HFFc6 (cell line): ENCODE measurements around the gene SEZ6. TPM values are rescaled to one million over a fixed set of nuclear protein-coding genes. Genes with fewer than 3 reads are reported as not detected.

Experiments
- DNase-seq: peaks from one replicate; pipeline ENCODE4 v3.0.0-alpha.2; 2018
- H3K27ac Mint-ChIP-seq: 2 replicates; pipeline ENCODE4 v1.8.0; 2020; ENCODE audit warnings: mild to moderate bottlenecking, mixed read lengths
- H3K27me3 Mint-ChIP-seq: 2 replicates; pipeline ENCODE4 v1.8.0; 2021; ENCODE audit warnings: mild to moderate bottlenecking, moderate library complexity, mixed read lengths; ENCODE audit not compliant: insufficient read depth
- H3K36me3 Mint-ChIP-seq: 2 replicates; pipeline ENCODE4 v1.8.0; 2021; ENCODE audit warnings: low read depth, mixed read lengths
- H3K4me1 Mint-ChIP-seq: 2 replicates; pipeline ENCODE4 v1.8.0; 2020; ENCODE audit warnings: low read depth, mixed read lengths
- H3K4me3 Mint-ChIP-seq: 2 replicates; pipeline ENCODE4 v1.8.0; 2020; ENCODE audit warnings: mild to moderate bottlenecking, moderate library complexity, mixed read lengths
- H3K9me3 Mint-ChIP-seq: 2 replicates; pipeline ENCODE4 v1.8.0; 2020; ENCODE audit warnings: mild to moderate bottlenecking, mixed read lengths
- CTCF ChIP-seq: fragments of 200-600 bp; sonication (generic); IDR thresholded peaks from 2 replicates; pipeline ENCODE4 v1.5.0; 2021; ENCODE audit warnings: antibody characterized with exemption, mild to moderate bottlenecking
- total RNA-seq, 6 experiments: library from RNA; stranded (reverse); fragmentation: NEBNext Ultra II Directional; extraction: Animal tissue kit (Norgen Biotek cat#: 25700); gene quantifications; 2 replicates in 1 of 6; 3 replicates in 5 of 6; pipeline ENCODE4 v1.2.3, GENCODE V29; 2021

SEZ6 gene
- total RNA-seq, 6 experiments from 2014 or later, result not detected

- H3K4me1 Mint-ChIP-seq, result peaks cover 18% of the 10 kb centered on the region
- no peak for DNase-seq
- H3K4me3 Mint-ChIP-seq, result no peak overlapping the region
- H3K27me3 Mint-ChIP-seq, result peaks cover 54% of the 10 kb centered on the region
- H3K9me3 Mint-ChIP-seq, result no peaks in the 10 kb centered on the region
- no peak for TF ChIP-seq CTCF
- no peaks in the 10 kb centered on the region for H3K36me3 Mint-ChIP-seq
- no peak overlapping the region for H3K27ac Mint-ChIP-seq
Observed at GRCh38 chr17:29049541-29050145, 43.8 kb upstream of the SEZ6 start.

DNA sequence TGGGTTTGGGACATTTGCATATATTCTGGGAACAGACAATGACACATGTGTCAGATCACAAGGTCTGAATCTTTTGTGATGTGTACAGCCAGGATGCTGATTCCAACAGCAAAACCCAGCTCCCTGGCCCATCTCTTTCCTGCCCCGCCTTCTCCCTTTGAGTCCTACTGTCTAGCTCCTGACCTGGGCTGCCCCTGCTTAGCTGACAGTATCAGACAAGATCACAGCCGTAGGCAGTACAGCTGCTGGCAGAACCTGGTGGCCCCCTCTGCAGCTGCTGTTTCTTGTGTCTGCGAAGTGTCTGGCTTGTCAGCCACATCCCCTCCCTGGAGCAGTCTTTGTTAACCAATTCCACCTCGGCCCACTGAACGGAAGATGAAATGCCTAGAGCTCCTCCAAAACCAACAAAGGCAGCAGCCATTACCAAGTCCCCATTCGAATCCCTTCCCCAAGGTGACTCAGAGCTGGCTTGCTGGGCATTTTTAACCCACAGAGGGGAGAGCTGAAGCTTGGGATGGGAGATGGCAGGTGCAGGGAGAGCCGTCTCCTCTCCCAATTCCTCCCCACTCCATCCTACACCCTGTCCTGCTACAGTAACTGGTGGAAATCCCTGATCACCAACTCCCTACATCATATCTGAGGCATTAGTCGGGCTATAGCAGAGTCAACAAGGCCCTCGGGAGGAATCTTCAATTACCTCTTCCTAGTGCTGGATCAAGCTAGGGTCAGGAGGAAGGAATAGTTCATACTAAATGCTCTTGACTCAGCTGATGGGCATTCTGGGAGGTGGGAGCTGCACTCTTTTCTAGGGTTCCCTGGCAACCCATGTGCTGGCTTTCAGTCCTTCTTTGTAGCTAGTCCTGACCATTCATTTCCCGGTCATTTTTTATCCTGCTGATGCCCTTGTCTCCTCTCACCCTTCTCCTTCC is 42.9 kb upstream of the SEZ6 start:
- Mint-ChIP-seq H3K4me3 (no peak overlapping the region), H3K36me3 (no peaks in the 10 kb centered on the region), H3K9me3 (no peaks in the 10 kb centered on the region), H3K27me3 (peaks cover 54% of the 10 kb centered on the region), H3K27ac (peak overlapping the region; percentile 37; the same call in 1 of the 2 replicates), H3K4me1 (peaks cover 18% of the 10 kb centered on the region)
- peak; percentile 43 for DNase-seq
- TF ChIP-seq CTCF, result no peak

DNA sequence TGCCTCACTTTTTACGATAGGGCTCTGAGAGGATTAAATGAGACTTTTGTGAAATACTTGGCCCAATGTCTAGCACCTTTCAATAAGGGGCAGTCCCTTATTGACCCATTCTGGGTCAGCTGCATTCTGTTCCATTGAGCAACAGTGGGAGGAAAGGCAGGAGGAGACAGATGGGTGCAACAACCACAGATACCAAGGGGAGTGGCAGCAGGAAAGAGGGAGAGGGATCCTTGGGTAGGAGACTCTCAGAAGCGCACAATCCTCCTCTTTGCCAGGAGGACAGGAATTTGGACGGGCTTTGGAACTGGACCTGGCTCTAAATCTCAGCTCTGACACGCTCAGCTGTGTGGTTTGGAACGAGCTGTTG is 40.6 kb upstream of the SEZ6 start:
- H3K4me3 Mint-ChIP-seq, result no peak overlapping the region
- peaks cover 49% of the 10 kb centered on the region for H3K27me3 Mint-ChIP-seq
- no peak for TF ChIP-seq CTCF
- H3K9me3 Mint-ChIP-seq, result no peaks in the 10 kb centered on the region
- no peak overlapping the region for H3K27ac Mint-ChIP-seq
- H3K36me3 Mint-ChIP-seq, result no peaks in the 10 kb centered on the region
- DNase-seq, result no peak
- peaks cover 23% of the 10 kb centered on the region for H3K4me1 Mint-ChIP-seq

- no peak for TF ChIP-seq CTCF
- no peak for DNase-seq
- H3K27ac Mint-ChIP-seq, result no peak overlapping the region
Observed at GRCh38 chr17:29045734-29046472, 40.1 kb upstream of the SEZ6 start.

GRCh38 chr17:29045026-29045425 is 39.2 kb upstream of the SEZ6 start:
- no peak for TF ChIP-seq CTCF
- peaks cover 42% of the 10 kb centered on the region for H3K27me3 Mint-ChIP-seq
- DNase-seq, result no peak
- no peaks in the 10 kb centered on the region for H3K36me3 Mint-ChIP-seq
- H3K27ac Mint-ChIP-seq, result no peak overlapping the region
- H3K9me3 Mint-ChIP-seq, result no peaks in the 10 kb centered on the region
- H3K4me1 Mint-ChIP-seq, result peaks cover 31% of the 10 kb centered on the region
- no peak overlapping the region for H3K4me3 Mint-ChIP-seq

More at GRCh38 chr17:29045734-29046472, 40.1 kb upstream of the SEZ6 start:
- Mint-ChIP-seq H3K4me3 (no peak overlapping the region), H3K4me1 (peaks cover 23% of the 10 kb centered on the region), H3K9me3 (no peaks in the 10 kb centered on the region), H3K27me3 (peaks cover 44% of the 10 kb centered on the region), H3K36me3 (no peaks in the 10 kb centered on the region)
